Measurements from ENCODE around the gene HES1. TPM values are rescaled to one million over a fixed set of nuclear protein-coding genes. Genes with fewer than 3 reads are reported as not detected.
"Not testable (repeated sequence)": the region's sequence is repeated elsewhere in the genome, so short reads cannot be mapped to it uniquely, and the experiment has no call there.

Gene HES1
- total and polyA plus RNA-seq, 12 donors, result 12.4 to 59.3 (median 33.2) TPM

- TF ChIP-seq, protein P1, sequence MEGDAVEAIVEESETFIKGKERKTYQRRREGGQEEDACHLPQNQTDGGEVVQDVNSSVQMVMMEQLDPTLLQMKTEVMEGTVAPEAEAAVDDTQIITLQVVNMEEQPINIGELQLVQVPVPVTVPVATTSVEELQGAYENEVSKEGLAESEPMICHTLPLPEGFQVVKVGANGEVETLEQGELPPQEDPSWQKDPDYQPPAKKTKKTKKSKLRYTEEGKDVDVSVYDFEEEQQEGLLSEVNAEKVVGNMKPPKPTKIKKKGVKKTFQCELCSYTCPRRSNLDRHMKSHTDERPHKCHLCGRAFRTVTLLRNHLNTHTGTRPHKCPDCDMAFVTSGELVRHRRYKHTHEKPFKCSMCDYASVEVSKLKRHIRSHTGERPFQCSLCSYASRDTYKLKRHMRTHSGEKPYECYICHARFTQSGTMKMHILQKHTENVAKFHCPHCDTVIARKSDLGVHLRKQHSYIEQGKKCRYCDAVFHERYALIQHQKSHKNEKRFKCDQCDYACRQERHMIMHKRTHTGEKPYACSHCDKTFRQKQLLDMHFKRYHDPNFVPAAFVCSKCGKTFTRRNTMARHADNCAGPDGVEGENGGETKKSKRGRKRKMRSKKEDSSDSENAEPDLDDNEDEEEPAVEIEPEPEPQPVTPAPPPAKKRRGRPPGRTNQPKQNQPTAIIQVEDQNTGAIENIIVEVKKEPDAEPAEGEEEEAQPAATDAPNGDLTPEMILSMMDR (IDR thresholded peaks at IDR 0.05), result no peak
- TF ChIP-seq POLR2A (IDR thresholded peaks at IDR 0.05), result no peak
- Histone ChIP-seq H3K4me3 (no peak overlapping the region), H3K4me1 (replicated peaks in 1 of 2) (peaks cover 10 to 15% of the 10 kb centered on the region in 2 donors), H3K36me3 (replicated peaks in 1 of 2) (no peaks in the 10 kb centered on the region), H3K9me3 (replicated peaks in 1 of 3) (no peaks in the 10 kb centered on the region), H3K27ac (no peak overlapping the region), H3K27me3 (no peaks in the 10 kb centered on the region)
- 86 to 95% (median 92%) methylated on average over 10 to 11 of the region's 11 CpGs for WGBS, 4 donors
- no peak for DNase-seq
- intact Hi-C loops (cut with DNase I), result no loop called here
Observed at GRCh38 chr3:194087995-194088855, 47.7 kb upstream of the HES1 start.

GRCh38 chr3:194089357-194090177 is 46.4 kb upstream of the HES1 start:
- TF ChIP-seq, protein P1 (IDR thresholded peaks at IDR 0.05), result no peak
- no peak for TF ChIP-seq POLR2A (IDR thresholded peaks at IDR 0.05)
- WGBS, 4 donors, result 32 to 42% (median 37%) methylated on average over 4 to 18 of the region's 18 CpGs
- peak overlapping the region in 2 of 5 donors; percentile 52 to 74 for H3K27ac ChIP-seq
- intact Hi-C loops (cut with DNase I), result no loop called here
- no peaks in the 10 kb centered on the region for H3K27me3 ChIP-seq
- H3K9me3 ChIP-seq (replicated peaks in 1 of 3), result no peaks in the 10 kb centered on the region
- peaks cover 10 to 15% of the 10 kb centered on the region in 2 donors for H3K4me1 ChIP-seq (replicated peaks in 1 of 2)
- no peak overlapping the region for H3K4me3 ChIP-seq
- H3K36me3 ChIP-seq (replicated peaks in 1 of 2), result no peaks in the 10 kb centered on the region
- DNase-seq, result peak; percentile 69 to 97 (median 92)

DNA sequence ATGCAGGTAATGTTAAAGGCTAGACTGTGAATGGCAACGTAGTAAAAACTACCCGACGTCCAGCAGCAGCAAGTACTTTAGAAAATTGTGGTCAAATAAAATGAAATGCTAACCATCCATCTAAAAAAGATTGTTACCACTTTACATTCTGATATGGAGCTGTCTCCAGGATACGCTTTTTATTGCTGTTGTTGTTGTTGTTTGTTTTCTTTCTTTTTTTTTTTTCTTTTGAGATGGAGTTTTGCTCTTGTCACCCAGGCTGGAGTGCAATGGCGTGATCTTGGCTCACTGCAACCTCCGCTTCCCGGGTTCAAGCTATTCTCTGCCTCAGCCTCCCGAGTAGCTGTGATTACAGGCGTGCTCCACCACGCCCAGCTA is 45.8 kb upstream of the HES1 start:
- DNase-seq; H3K9me3 ChIP-seq (replicated peaks in 1 of 3); H3K4me3 ChIP-seq; H3K36me3 ChIP-seq (replicated peaks in 1 of 2); intact Hi-C loops (cut with DNase I); H3K27me3 ChIP-seq: not testable (repeated sequence)
- 94 to 97% (median 96%) methylated on average over 10 of the region's 10 CpGs for WGBS, 4 donors
- H3K4me1 ChIP-seq (replicated peaks in 1 of 2), result peaks cover 10 to 15% of the 10 kb centered on the region in 2 donors
- peak overlapping the region in 2 of 5 donors; percentile 41 to 71 for H3K27ac ChIP-seq

- H3K27me3 ChIP-seq, result no peaks in the 10 kb centered on the region
- H3K9me3 ChIP-seq (replicated peaks in 1 of 3), result no peaks in the 10 kb centered on the region
- intact Hi-C loops (cut with DNase I), result no loop called here
- no peak for DNase-seq
- H3K4me1 ChIP-seq (replicated peaks in 1 of 2), result peaks cover 10 to 15% of the 10 kb centered on the region in 2 donors
- H3K36me3 ChIP-seq (replicated peaks in 1 of 2), result no peaks in the 10 kb centered on the region
- no peak overlapping the region for H3K4me3 ChIP-seq
- TF ChIP-seq, protein P1 (IDR thresholded peaks at IDR 0.05), result no peak
- TF ChIP-seq POLR2A (IDR thresholded peaks at IDR 0.05), result no peak
- H3K27ac ChIP-seq, result no peak overlapping the region
- 93 to 100% (median 94%) methylated on average over 8 of the region's 8 CpGs for WGBS, 4 donors
Observed at GRCh38 chr3:194090716-194091115, 45.2 kb upstream of the HES1 start.

Measured in adrenal gland (tissue), 12 donors.